IMR-90 (cell line): ENCODE data around the gene IGF2. TPM values are rescaled to one million over a fixed set of nuclear protein-coding genes. Genes with fewer than 3 reads are reported as not detected.
A peak's percentile ranks its signal among the peaks of the same experiment; 100 is the strongest.

Experiments
- ATAC-seq: fragments of 200-7000 bp; cut with Tn5 transposase; 2 replicates; pipeline ENCODE4 v1.9.1; 2020; ENCODE audit warnings: low read depth, mild to moderate bottlenecking, moderate library complexity
- BruUV-seq: library from RNA; stranded (reverse); fragments of 400-500 nt; replicated peaks from 2 replicates; lab custom pipeline; 2021; lab: Mats Ljungman, UMichigan
- CTCF ChIA-PET: fragments of 300-600 bp; formaldehyde crosslinking; extraction: SDS; loops from one replicate; lab custom pipeline; 2021; ENCODE audit warnings: antibody characterized with exemption; lab: Yijun Ruan, JAX
- POLR2A ChIA-PET: fragments of 300-600 bp; sonication (Branson Sonifier 250); formaldehyde crosslinking; loops from one replicate; lab custom pipeline; 2022; ENCODE audit warnings: antibody characterized with exemption; ENCODE audit not compliant: unreplicated experiment; lab: Charles Lee
- DNase-seq: peaks from one replicate; pipeline ENCODE4 v3.0.0; 2013
- H2AFZ ChIP-seq: replicated peaks from 2 replicates; pipeline ENCODE3; 2013; ENCODE audit warnings: low read length, mild to moderate bottlenecking; ENCODE audit not compliant: poor library complexity
- H2AK5ac ChIP-seq: 2 replicates; pipeline ENCODE4 v1.6.1; 2013; ENCODE audit warnings: low read depth, low read length, inconsistent platforms
- H2AK9ac ChIP-seq: replicated peaks from 2 replicates; pipeline ENCODE3; 2013; ENCODE audit warnings: mild to moderate bottlenecking, low read depth, low read length, moderate library complexity; ENCODE audit not compliant: poor library complexity
- H2BK120ac ChIP-seq: 2 replicates; pipeline ENCODE4 v1.6.1; 2013; ENCODE audit warnings: low read depth, low read length, inconsistent platforms
- H2BK15ac ChIP-seq: 3 replicates; pipeline ENCODE4 v1.6.1; 2013; ENCODE audit warnings: low read depth, low read length, inconsistent platforms
- H2BK20ac ChIP-seq: 2 replicates; pipeline ENCODE4 v1.6.1; 2013; ENCODE audit warnings: low read depth, mild to moderate bottlenecking, inconsistent platforms, low read length, moderate library complexity
- H2BK5ac ChIP-seq: 2 replicates; pipeline ENCODE4 v1.6.1; 2013; ENCODE audit warnings: mild to moderate bottlenecking, low read depth, low read length, inconsistent platforms; ENCODE audit not compliant: poor library complexity, severe bottlenecking
- H3K14ac ChIP-seq: replicated peaks from 2 replicates; pipeline ENCODE4 v1.6.1; 2013; ENCODE audit warnings: low read depth, low read length, inconsistent platforms
- H3K18ac ChIP-seq: 2 replicates; pipeline ENCODE4 v1.6.1; 2013; ENCODE audit warnings: low read depth, low read length, control low read depth
- H3K23ac ChIP-seq: 2 replicates; pipeline ENCODE4 v1.6.1; 2013; ENCODE audit warnings: low read depth, low read length, inconsistent platforms
- H3K27ac ChIP-seq: 2 replicates; pipeline ENCODE4 v1.5.1; 2013; ENCODE audit warnings: mild to moderate bottlenecking, control low read depth, low read length; ENCODE audit not compliant: insufficient read depth
- H3K27me3 ChIP-seq: 2 replicates; pipeline ENCODE4 v1.6.1; 2013; ENCODE audit warnings: low read length; ENCODE audit not compliant: control insufficient read depth, insufficient read depth
- H3K36me3 ChIP-seq: 2 replicates; pipeline ENCODE4 v1.6.1; 2013; ENCODE audit warnings: low read length, mixed read lengths; ENCODE audit not compliant: control insufficient read depth, insufficient read depth
- H3K4ac ChIP-seq: 2 replicates; pipeline ENCODE4 v1.6.1; 2013; ENCODE audit warnings: low read depth, low read length, inconsistent platforms
- H3K4me1 ChIP-seq: 2 replicates; pipeline ENCODE4 v1.6.1; 2013; ENCODE audit warnings: low read length, mixed read lengths; ENCODE audit not compliant: control insufficient read depth, insufficient read depth
- H3K4me2 ChIP-seq: 2 replicates; pipeline ENCODE4 v1.6.1; 2013; ENCODE audit warnings: low read depth, mild to moderate bottlenecking, control low read depth, low read length, moderate library complexity
- H3K4me3 ChIP-seq: 2 replicates; pipeline ENCODE4 v1.5.1; 2013; ENCODE audit warnings: low read depth, mild to moderate bottlenecking, control low read depth, low read length, moderate library complexity; ENCODE audit not compliant: insufficient read depth
- H3K56ac ChIP-seq: 2 replicates; pipeline ENCODE4 v1.6.1; 2013; ENCODE audit warnings: low read length, inconsistent platforms; ENCODE audit not compliant: insufficient read depth; ENCODE audit errors: extremely low read depth
- H3K79me1 ChIP-seq, 2 experiments: 2 replicates each; pipeline ENCODE4 v1.6.1; 2013; ENCODE audit warnings: low read length in 2 of 2, inconsistent platforms in 1 of 2, low read depth in 1 of 2
- H3K9ac ChIP-seq: 2 replicates; pipeline ENCODE4 v1.6.1; 2013; ENCODE audit warnings: low read depth, low read length, control low read depth
- H3K9me1 ChIP-seq: 2 replicates; pipeline ENCODE4 v1.6.1; 2013; ENCODE audit warnings: low read length, inconsistent platforms; ENCODE audit not compliant: insufficient read depth
- H3K9me3 ChIP-seq: 2 replicates; pipeline ENCODE4 v1.6.1; 2013; ENCODE audit warnings: low read length; ENCODE audit not compliant: control insufficient read depth, insufficient read depth
- H4K20me1 ChIP-seq: 2 replicates; pipeline ENCODE4 v1.6.1; 2013; ENCODE audit warnings: low read length, inconsistent platforms; ENCODE audit not compliant: insufficient read depth
- H4K5ac ChIP-seq: 2 replicates; pipeline ENCODE4 v1.6.1; 2013; ENCODE audit warnings: mild to moderate bottlenecking, low read depth, low read length, control low read depth
- H4K8ac ChIP-seq, 2 experiments: 2 replicates each; pipeline ENCODE4 v1.6.1; 2013; ENCODE audit warnings: low read depth in 2 of 2, low read length in 2 of 2, control low read depth in 1 of 2, inconsistent platforms in 1 of 2
- H4K91ac ChIP-seq: 2 replicates; pipeline ENCODE4 v1.6.1; 2013; ENCODE audit warnings: low read depth, low read length, inconsistent platforms; ENCODE audit not compliant: insufficient read depth
- BHLHE40 ChIP-seq: fragments of 150-350 bp; IDR thresholded peaks from 2 replicates; pipeline ENCODE4 v1.6.1; 2016; ENCODE audit warnings: mild to moderate bottlenecking, low read depth, low read length
- CTCF ChIP-seq: conservative IDR thresholded peaks from 2 replicates; pipeline ENCODE4 v1.5.1; 2012; ENCODE audit warnings: mild to moderate bottlenecking, low read depth, low read length, improper control_type of control experiment
- ELK1 ChIP-seq: fragments of 150-350 bp; IDR thresholded peaks from 2 replicates; pipeline ENCODE4 v1.6.1; 2016; ENCODE audit warnings: low read depth, mild to moderate bottlenecking, low read length, moderate library complexity, borderline replicate concordance
- MXI1 ChIP-seq: IDR thresholded peaks from 2 replicates; pipeline ENCODE4 v1.6.1; 2012; ENCODE audit warnings: low read depth, mild to moderate bottlenecking, low read length, moderate library complexity, borderline replicate concordance
- WGBS, 2 experiments: methylation state at CpG; one replicate each; pipeline versions ENCODE4 v1.1.5 to v1.1.7; 2013; ENCODE audit warnings: missing lambda C conversion rate in 2 of 2; ENCODE audit not compliant: insufficient read length in 1 of 2; ENCODE audit errors: extremely low coverage in 2 of 2; 5-methylcytosine and 5-hydroxymethylcytosine counted together
- dilution Hi-C: fragments of 300-500 bp; cut with HindIII; formaldehyde crosslinking; loops from one replicate; pipeline ENCODE4 v1.14.3; 2018; ENCODE audit warnings: low sequenced_read_pairs; ENCODE audit not compliant: unreplicated experiment
- in situ Hi-C: fragments of 300-500 bp; cut with MboI; formaldehyde crosslinking; loops from 3 replicates; pipeline ENCODE4 v1.14.3; 2019; ENCODE audit warnings: low sequenced_read_pairs, inconsistent platforms, mixed read lengths
- intact Hi-C: fragments of 100-400 bp; cut with micrococcal nuclease; formaldehyde crosslinking; loops from 2 replicates; pipeline ENCODE4 v1.10.0; 2022
- polyA plus RNA-seq, 3 experiments: library from polyadenylated mRNA; depleted of rRNA; stranded (reverse); fragments of >200 nt; gene quantifications; 2 replicates each; pipeline ENCODE4 v1.2.3, GENCODE V29; 2012; ENCODE audit warnings: low replicate concordance in 1 of 3
- total RNA-seq: library from RNA; depleted of rRNA; stranded (reverse); fragments of >200 nt; gene quantifications from 2 replicates; pipeline ENCODE4 v1.2.3, GENCODE V29; 2012

IGF2 gene
- total and polyA plus RNA-seq, 2 of the 4 experiments (the other 2 are of a cell fraction) = 2.3 to 21.8 TPM

- Histone ChIP-seq H3K4me3 (no peak overlapping the region), H2AK9ac (peak overlapping the region; percentile 52), H2BK20ac (peak overlapping the region; percentile 5; the same call in 1 of the 2 replicates), H2BK5ac (no peak overlapping the region), H4K5ac (no peak overlapping the region; the same call in 1 of the 2 replicates), H3K9ac (no peak overlapping the region), H3K27me3 (peaks cover 14% of the 10 kb centered on the region), H3K4me1 (peaks cover 11% of the 10 kb centered on the region), H3K27ac (no peak overlapping the region), H2BK15ac (no peak overlapping the region; the same call in 2 of the 3 replicates), H3K4me2 (no peak overlapping the region), H3K79me1 (no peaks in the 10 kb centered on the region), H2BK120ac (peak overlapping the region; percentile 86), H4K8ac (peak overlapping the region in 1 of 2 experiments; percentile 53; a peak in 2 of 4 replicates), H3K23ac (no peak overlapping the region; the same call in 1 of the 2 replicates), H3K36me3 (no peaks in the 10 kb centered on the region), H3K14ac (peak overlapping the region; percentile 4; the same call in 1 of the 2 replicates), H4K20me1 (no peaks in the 10 kb centered on the region), H3K9me1 (no peaks in the 10 kb centered on the region), H2AK5ac (peak overlapping the region; percentile 46), H3K56ac (no peak overlapping the region), H3K4ac (peak overlapping the region; percentile 80), H3K18ac (no peak overlapping the region; the same call in 1 of the 2 replicates), H4K91ac (peak overlapping the region; percentile 52), H2AFZ (peak overlapping the region; percentile 63), H3K9me3 (peaks cover 5% of the 10 kb centered on the region)
- dilution Hi-C loops (no loop called here), in situ Hi-C loops (no loop called here), intact Hi-C loops (loop anchor here (2.0 to 5.0 kb wide), 2 partner anchors 25 to 44 kb away; no protein-coding TSS in a partner anchor)
- CTCF ChIA-PET = interaction anchor here (0.6 kb wide), 1 partner anchor 31 kb away, joined by 3 read pairs; no protein-coding TSS in a partner anchor
- POLR2A ChIA-PET = no interaction called here
- ATAC-seq (no peak), DNase-seq (no peak)
- WGBS, 2 experiments = 43% methylated on average over 1 of the region's 21 CpGs; no CpG with 5 or more reads in 1 of the 2 experiments
- TF ChIP-seq CTCF (no peak), ELK1 (no peak), MXI1 (no peak), BHLHE40 (no peak)
- BruUV-seq = no TSS peak
Observed at GRCh38 chr11:2121227-2122130, 17.7 kb downstream of the IGF2 start.
